Measurements from ENCODE around the gene OR9A4.

DNA sequence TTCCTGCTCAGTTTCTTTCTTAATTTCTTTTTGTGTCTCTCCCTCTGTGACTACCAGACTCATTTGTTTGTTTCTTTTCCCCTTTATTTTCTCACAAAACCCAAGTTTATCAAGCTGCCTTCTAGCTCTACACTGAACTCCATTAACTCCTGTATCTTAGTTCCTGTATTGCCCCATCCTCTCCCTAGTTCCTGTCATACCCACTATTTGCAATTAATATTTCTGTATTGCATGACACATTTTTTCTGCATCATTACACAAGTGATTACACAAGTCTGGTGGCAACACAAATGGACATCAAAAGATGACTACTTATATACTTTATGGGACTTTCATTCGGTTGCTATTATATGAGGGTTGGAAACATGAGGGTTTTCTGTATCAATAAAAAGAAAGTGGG is 26.9 kb upstream of the OR9A4 start:
- TF ChIP-seq SUZ12 (IDR thresholded peaks at IDR 0.05; ENCODE audit: extremely low read depth, insufficient read depth, insufficient read length) (no peak), YY1 (IDR thresholded peaks at IDR 0.05; ENCODE audit: insufficient read depth, insufficient read length) (no peak)
